Neural cell (in vitro differentiated cells): ENCODE results near the gene STIL. TPM values are rescaled to one million over a fixed set of nuclear protein-coding genes. Genes with fewer than 3 reads are reported as not detected.

Source experiments
- H2AFZ ChIP-seq: fragments of 200-600, 300-800 bp; sonication (generic), shearing (Covaris generic); 2 replicates; pipeline ENCODE4 v1.6.0; 2014; ENCODE audit warnings: low read depth, mild to moderate bottlenecking, antibody characterized with exemption, low read length, moderate library complexity
- H3F3A ChIP-seq: fragments of 200-600 bp; shearing (Covaris generic); 2 replicates; pipeline ENCODE4 v1.6.1; 2016; ENCODE audit warnings: mild to moderate bottlenecking, moderate library complexity, mixed read lengths, antibody characterized with exemption, low read length; ENCODE audit not compliant: insufficient read depth, poor library complexity, severe bottlenecking
- H3K27ac ChIP-seq: fragments of 200-600, 300-800 bp; sonication (generic), shearing (Covaris generic); 2 replicates; pipeline ENCODE4 v1.5.1; 2014; ENCODE audit warnings: mild to moderate bottlenecking, low read length, moderate library complexity
- H3K27me3 ChIP-seq: fragments of 300-800, 200-600 bp; sonication (generic), shearing (Covaris generic); 2 replicates; pipeline ENCODE4 v1.6.0; 2014; ENCODE audit warnings: mild to moderate bottlenecking, low read depth, low read length, moderate library complexity; ENCODE audit not compliant: insufficient read depth
- H3K36me3 ChIP-seq: fragments of 300-800, 200-600 bp; sonication (generic), shearing (Covaris generic); 2 replicates; pipeline ENCODE4 v1.5.1; 2014; ENCODE audit warnings: mild to moderate bottlenecking, antibody characterized with exemption, low read length, moderate library complexity; ENCODE audit not compliant: insufficient read depth
- H3K4me2 ChIP-seq: fragments of 300-800, 200-600 bp; sonication (generic), shearing (Covaris generic); 2 replicates; pipeline ENCODE4 v1.6.0; 2014; ENCODE audit warnings: mild to moderate bottlenecking, low read length
- H3K4me3 ChIP-seq: fragments of 300-800, 200-600 bp; sonication (generic), shearing (Covaris generic); 2 replicates; pipeline ENCODE4 v1.5.1; 2014; ENCODE audit warnings: mild to moderate bottlenecking, low read length, moderate library complexity
- H3K79me2 ChIP-seq: fragments of 200-600 bp; shearing (Covaris generic); replicated peaks from 2 replicates; pipeline ENCODE4 v1.6.0; 2014; ENCODE audit warnings: mild to moderate bottlenecking, low read length, moderate library complexity; ENCODE audit not compliant: insufficient read depth
- H3K9ac ChIP-seq: fragments of 300-800, 200-600 bp; sonication (generic), shearing (Covaris generic); 2 replicates; pipeline ENCODE4 v1.6.1; 2016; ENCODE audit warnings: mild to moderate bottlenecking, low read length, mixed read lengths
- H3K9me2 ChIP-seq: fragments of 200-600 bp; shearing (Covaris generic); 2 replicates; pipeline ENCODE4 v1.6.1; 2016; ENCODE audit warnings: mild to moderate bottlenecking, low read length, mixed read lengths; ENCODE audit not compliant: insufficient read depth
- H3K9me3 ChIP-seq: fragments of 200-600, 300-800 bp; sonication (generic), shearing (Covaris generic); 2 replicates; pipeline ENCODE4 v1.6.1; 2016; ENCODE audit warnings: mild to moderate bottlenecking, mixed run types, low read length, moderate library complexity, mixed read lengths
- H4K20me1 ChIP-seq: fragments of 200-600 bp; shearing (Covaris generic); 2 replicates; pipeline ENCODE4 v1.6.1; 2016; ENCODE audit warnings: mild to moderate bottlenecking, mixed run types; ENCODE audit not compliant: insufficient read depth
- CTCF ChIP-seq: fragments of 450-650 bp; IDR thresholded peaks from 2 replicates; pipeline ENCODE4 v1.5.1; 2014; ENCODE audit warnings: antibody characterized with exemption, mild to moderate bottlenecking, moderate library complexity; ENCODE audit not compliant: poor library complexity, severe bottlenecking
- EP300 ChIP-seq: fragments of 450-650 bp; conservative IDR thresholded peaks from 2 replicates; pipeline ENCODE4 v1.6.1; 2014; ENCODE audit warnings: antibody characterized with exemption, mild to moderate bottlenecking, moderate library complexity; ENCODE audit not compliant: poor library complexity, severe bottlenecking
- EZH2 ChIP-seq: fragments of 200-600, 300-800 bp; shearing (Covaris generic), sonication (generic); IDR thresholded peaks from 2 replicates; pipeline ENCODE4 v1.6.1; 2014; ENCODE audit warnings: antibody characterized with exemption, low read length, borderline replicate concordance, mild to moderate bottlenecking; ENCODE audit not compliant: insufficient read depth, poor library complexity, severe bottlenecking
- MXI1 ChIP-seq: fragments of 450-650 bp; conservative IDR thresholded peaks from 2 replicates; pipeline ENCODE4 v1.6.1; 2014; ENCODE audit warnings: antibody characterized with exemption, mild to moderate bottlenecking; ENCODE audit not compliant: poor library complexity, severe bottlenecking
- POLR2AphosphoS5 ChIP-seq: IDR thresholded peaks from 2 replicates; pipeline ENCODE4 v1.6.1; 2012
- RAD21 ChIP-seq: fragments of 450-650 bp; conservative IDR thresholded peaks from 2 replicates; pipeline ENCODE4 v1.6.1; 2014; ENCODE audit warnings: antibody characterized with exemption, mild to moderate bottlenecking, moderate library complexity
- SMC3 ChIP-seq: fragments of 450-650 bp; conservative IDR thresholded peaks from 2 replicates; pipeline ENCODE4 v1.6.1; 2014; ENCODE audit warnings: antibody characterized with exemption, mild to moderate bottlenecking, moderate library complexity; ENCODE audit not compliant: poor library complexity
- TAF1 ChIP-seq: IDR thresholded peaks from 2 replicates; pipeline ENCODE4 v1.6.1; 2012; ENCODE audit warnings: low read depth
- polyA plus RNA-seq: library from polyadenylated mRNA; depleted of rRNA; stranded (reverse); fragments of >200 nt; gene quantifications from 2 replicates; pipeline ENCODE4 v1.2.3, GENCODE V29; 2014
- TF ChIP-seq, protein P1 (sequence below): IDR thresholded peaks from 2 replicates; pipeline ENCODE4 v1.6.1; 2012; ENCODE audit warnings: borderline replicate concordance

STIL gene
- polyA plus RNA-seq, 1 donor from 2014 or later: 0.53 TPM

DNA sequence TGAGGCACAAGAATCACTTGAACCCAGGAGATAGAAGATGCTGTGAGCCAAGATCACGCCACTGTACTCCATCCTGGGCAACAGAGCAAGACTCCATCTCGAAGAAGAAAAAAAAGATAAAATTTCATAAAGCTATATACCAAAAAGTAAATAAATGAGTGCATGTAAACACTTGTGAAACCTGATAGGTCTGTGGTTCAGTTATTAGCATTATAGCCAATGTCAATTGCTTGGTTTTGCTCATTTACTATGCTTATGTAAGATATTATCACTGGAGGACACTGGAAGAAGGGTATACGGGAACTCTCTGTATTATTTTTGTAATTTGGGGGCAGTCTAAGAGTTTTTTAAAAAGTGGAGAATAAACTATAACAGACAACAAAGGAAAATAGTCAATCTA is 64.2 kb downstream of the STIL start:
- no peak for TF ChIP-seq RAD21
- no peak for TF ChIP-seq TAF1
- no peak for TF ChIP-seq CTCF
- TF ChIP-seq POLR2AphosphoS5: no peak
- TF ChIP-seq, protein P1, sequence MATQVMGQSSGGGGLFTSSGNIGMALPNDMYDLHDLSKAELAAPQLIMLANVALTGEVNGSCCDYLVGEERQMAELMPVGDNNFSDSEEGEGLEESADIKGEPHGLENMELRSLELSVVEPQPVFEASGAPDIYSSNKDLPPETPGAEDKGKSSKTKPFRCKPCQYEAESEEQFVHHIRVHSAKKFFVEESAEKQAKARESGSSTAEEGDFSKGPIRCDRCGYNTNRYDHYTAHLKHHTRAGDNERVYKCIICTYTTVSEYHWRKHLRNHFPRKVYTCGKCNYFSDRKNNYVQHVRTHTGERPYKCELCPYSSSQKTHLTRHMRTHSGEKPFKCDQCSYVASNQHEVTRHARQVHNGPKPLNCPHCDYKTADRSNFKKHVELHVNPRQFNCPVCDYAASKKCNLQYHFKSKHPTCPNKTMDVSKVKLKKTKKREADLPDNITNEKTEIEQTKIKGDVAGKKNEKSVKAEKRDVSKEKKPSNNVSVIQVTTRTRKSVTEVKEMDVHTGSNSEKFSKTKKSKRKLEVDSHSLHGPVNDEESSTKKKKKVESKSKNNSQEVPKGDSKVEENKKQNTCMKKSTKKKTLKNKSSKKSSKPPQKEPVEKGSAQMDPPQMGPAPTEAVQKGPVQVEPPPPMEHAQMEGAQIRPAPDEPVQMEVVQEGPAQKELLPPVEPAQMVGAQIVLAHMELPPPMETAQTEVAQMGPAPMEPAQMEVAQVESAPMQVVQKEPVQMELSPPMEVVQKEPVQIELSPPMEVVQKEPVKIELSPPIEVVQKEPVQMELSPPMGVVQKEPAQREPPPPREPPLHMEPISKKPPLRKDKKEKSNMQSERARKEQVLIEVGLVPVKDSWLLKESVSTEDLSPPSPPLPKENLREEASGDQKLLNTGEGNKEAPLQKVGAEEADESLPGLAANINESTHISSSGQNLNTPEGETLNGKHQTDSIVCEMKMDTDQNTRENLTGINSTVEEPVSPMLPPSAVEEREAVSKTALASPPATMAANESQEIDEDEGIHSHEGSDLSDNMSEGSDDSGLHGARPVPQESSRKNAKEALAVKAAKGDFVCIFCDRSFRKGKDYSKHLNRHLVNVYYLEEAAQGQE: no peak
- TF ChIP-seq SMC3: no peak
- no peak for TF ChIP-seq EP300
- no peak overlapping the region for H3K4me3 ChIP-seq

DNA sequence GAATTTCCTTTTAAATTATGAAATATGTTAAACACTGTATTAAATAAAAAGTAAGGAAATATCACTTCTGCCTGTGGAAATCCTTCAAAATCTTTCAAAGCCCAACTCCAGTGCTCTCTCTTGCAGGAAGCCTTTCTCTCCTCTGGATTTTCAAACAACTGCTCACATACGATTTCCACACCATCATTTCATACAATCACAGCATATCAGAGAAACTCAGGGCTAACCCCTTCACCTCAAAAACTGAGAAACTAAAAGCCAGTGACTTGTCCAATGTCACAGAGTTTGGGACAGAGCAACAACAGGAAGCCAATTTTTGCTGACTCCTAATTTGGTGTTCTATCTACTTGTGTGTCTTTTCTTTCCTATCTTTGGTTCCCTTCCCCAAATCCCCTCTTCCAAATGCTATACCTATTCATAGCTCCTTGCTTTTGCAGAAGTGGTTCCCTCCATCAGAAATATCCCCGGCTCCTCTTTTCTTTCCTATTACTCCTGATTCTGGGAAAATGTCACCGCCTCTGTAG is 69.5 kb downstream of the STIL start:
- no peaks in the 10 kb centered on the region for H4K20me1 ChIP-seq
- no peak overlapping the region for H3K4me2 ChIP-seq
- H3K9me2 ChIP-seq: no peaks in the 10 kb centered on the region
- no peaks in the 10 kb centered on the region for H3F3A ChIP-seq
- H2AFZ ChIP-seq: no peak overlapping the region
- H3K9me3 ChIP-seq: no peaks in the 10 kb centered on the region
- H3K36me3 ChIP-seq: no peaks in the 10 kb centered on the region
- H3K9ac ChIP-seq: no peak overlapping the region
- TF ChIP-seq TAF1: no peak
- TF ChIP-seq RAD21: no peak
- no peak for TF ChIP-seq CTCF
- TF ChIP-seq MXI1: no peak
- TF ChIP-seq EP300: no peak
- TF ChIP-seq, protein P1: no peak
- no peak for TF ChIP-seq POLR2AphosphoS5
- TF ChIP-seq EZH2: no peak
- no peak overlapping the region for H3K4me3 ChIP-seq
- peaks cover 11% of the 10 kb centered on the region for H3K27me3 ChIP-seq
- H3K79me2 ChIP-seq: no peaks in the 10 kb centered on the region
- no peak overlapping the region for H3K27ac ChIP-seq

More for the DNA sequence above, 64.2 kb downstream of the STIL start:
- no peaks in the 10 kb centered on the region for H3K36me3 ChIP-seq
- H2AFZ ChIP-seq: no peak overlapping the region
- no peak overlapping the region for H3K4me2 ChIP-seq
- no peaks in the 10 kb centered on the region for H4K20me1 ChIP-seq
- H3K9me3 ChIP-seq: no peaks in the 10 kb centered on the region
- H3K9ac ChIP-seq: no peak overlapping the region
- no peaks in the 10 kb centered on the region for H3K9me2 ChIP-seq
- peaks cover 3% of the 10 kb centered on the region for H3K27me3 ChIP-seq
- no peaks in the 10 kb centered on the region for H3F3A ChIP-seq
- H3K27ac ChIP-seq: no peak overlapping the region
- H3K79me2 ChIP-seq: no peaks in the 10 kb centered on the region
